Breast epithelium (tissue), 4 donors: Measurements from ENCODE around the gene SORBS1. TPM values are rescaled to one million over a fixed set of nuclear protein-coding genes. Genes with fewer than 3 reads are reported as not detected.

ENCODE experiments used
- DNase-seq, 2 donors: peaks; one replicate each; pipeline ENCODE4 v3.0.0-alpha.2; 2019; ENCODE audit warnings: low spot score in 2 of 2
- H3K27ac ChIP-seq, 2 donors: fragments of 200-600 bp; sonication (generic) in 1 of 2; one replicate each; pipeline ENCODE4 v1.5.1; 2016 to 2019; ENCODE audit warnings: mild to moderate bottlenecking in 1 of 2
- H3K27me3 ChIP-seq, 2 donors: fragments of 200-600 bp; sonication (generic) in 1 of 2; one replicate each; pipeline versions ENCODE4 v1.5.1 to v1.6.0; 2017 to 2019; ENCODE audit warnings: control low read depth in 1 of 2, mild to moderate bottlenecking in 1 of 2
- H3K36me3 ChIP-seq: fragments of 200-600 bp; one replicate; pipeline ENCODE4 v1.5.1; 2019
- H3K4me1 ChIP-seq, 2 donors: fragments of 200-600 bp; sonication (generic); one replicate each; pipeline ENCODE4 v1.5.1; 2016 to 2019; ENCODE audit warnings: control low read depth in 1 of 2
- H3K4me3 ChIP-seq, 3 donors: fragments of 200-600 bp; sonication (generic); 1 replicate in 2 of 3; 2 replicates in 1 of 3; pipeline ENCODE4 v1.5.1; 2016 to 2019; ENCODE audit warnings: mild to moderate bottlenecking in 3 of 3, moderate library complexity in 2 of 3
- H3K9me3 ChIP-seq, 2 donors: fragments of 200-600 bp; sonication (generic) in 1 of 2; one replicate each; pipeline ENCODE4 v1.5.1; 2016 to 2019; ENCODE audit warnings: control low read depth in 1 of 2
- POLR2A ChIP-seq: fragments of 450-650 bp; IDR thresholded peaks from one replicate; pipeline ENCODE4 v1.6.1; 2016; ENCODE audit warnings: antibody characterized with exemption, mild to moderate bottlenecking, moderate library complexity
- POLR2AphosphoS5 ChIP-seq, 3 donors: sonication (generic); formaldehyde crosslinking; IDR thresholded peaks; one replicate each; pipeline ENCODE4 v1.6.1; 2017; ENCODE audit warnings: antibody characterized with exemption in 3 of 3
- intact Hi-C: fragments of 100-400 bp; cut with DNase I; formaldehyde crosslinking; loops from one replicate; pipeline ENCODE4 v1.15.1; 2023; ENCODE audit warnings: low total_unique reads
- total RNA-seq, 3 donors: library from RNA; depleted of rRNA; stranded (reverse); fragments of >200 nt; gene quantifications; one replicate each; pipeline ENCODE4 v1.1.0, GENCODE V29; 2016
- TF ChIP-seq, protein P1 (sequence below), 3 donors: fragments of 450-650 bp; IDR thresholded peaks; one replicate each; pipeline ENCODE4 v1.5.1; 2016 to 2017; ENCODE audit warnings: antibody characterized with exemption in 3 of 3, mild to moderate bottlenecking in 3 of 3, moderate library complexity in 3 of 3

Gene SORBS1
- total RNA-seq, 3 donors from 2014 or later, result 156 to 455 (median 200) TPM

DNA sequence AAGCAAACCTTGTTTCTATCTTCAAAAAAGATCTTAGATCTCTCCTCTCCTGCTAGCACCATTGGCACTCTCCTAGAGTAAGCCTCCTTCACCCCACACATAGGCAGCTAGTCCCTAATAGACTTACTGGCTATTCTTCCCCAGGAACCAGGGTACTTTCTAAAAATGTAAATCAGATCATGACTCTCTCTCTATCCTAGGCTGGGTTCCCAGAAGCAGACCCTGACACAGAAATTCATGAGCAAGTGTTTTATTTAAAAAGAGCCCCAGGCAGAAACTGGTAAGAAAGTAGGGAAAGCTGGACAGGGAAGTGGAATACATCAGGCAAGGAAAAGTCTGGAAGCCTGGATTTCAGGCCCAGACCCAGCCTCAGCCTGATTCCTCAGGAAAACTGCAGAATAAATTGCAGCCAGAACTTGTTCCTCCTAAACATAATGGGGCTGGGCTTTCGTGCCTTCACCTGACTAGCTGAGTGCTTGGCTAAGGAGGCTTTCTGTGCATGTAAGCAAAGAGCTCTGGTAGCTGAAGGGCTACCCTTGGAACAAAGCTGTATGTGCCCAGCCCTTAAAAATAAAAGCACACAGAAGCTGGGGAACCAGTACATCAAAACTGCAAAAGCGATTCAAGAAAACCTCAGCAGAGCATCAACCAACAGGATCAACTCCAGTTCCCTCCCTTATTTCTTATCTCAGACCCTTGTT, 18.8 kb upstream of the SORBS1 start:
- Histone ChIP-seq H3K4me3 (no peak overlapping the region), H3K27ac (no peak overlapping the region), H3K4me1 (no peaks in the 10 kb centered on the region), H3K9me3 (no peaks in the 10 kb centered on the region), H3K27me3 (no peaks in the 10 kb centered on the region), H3K36me3 (no peaks in the 10 kb centered on the region)
- no peak for DNase-seq
- TF ChIP-seq POLR2A, result no peak
- TF ChIP-seq, protein P1, sequence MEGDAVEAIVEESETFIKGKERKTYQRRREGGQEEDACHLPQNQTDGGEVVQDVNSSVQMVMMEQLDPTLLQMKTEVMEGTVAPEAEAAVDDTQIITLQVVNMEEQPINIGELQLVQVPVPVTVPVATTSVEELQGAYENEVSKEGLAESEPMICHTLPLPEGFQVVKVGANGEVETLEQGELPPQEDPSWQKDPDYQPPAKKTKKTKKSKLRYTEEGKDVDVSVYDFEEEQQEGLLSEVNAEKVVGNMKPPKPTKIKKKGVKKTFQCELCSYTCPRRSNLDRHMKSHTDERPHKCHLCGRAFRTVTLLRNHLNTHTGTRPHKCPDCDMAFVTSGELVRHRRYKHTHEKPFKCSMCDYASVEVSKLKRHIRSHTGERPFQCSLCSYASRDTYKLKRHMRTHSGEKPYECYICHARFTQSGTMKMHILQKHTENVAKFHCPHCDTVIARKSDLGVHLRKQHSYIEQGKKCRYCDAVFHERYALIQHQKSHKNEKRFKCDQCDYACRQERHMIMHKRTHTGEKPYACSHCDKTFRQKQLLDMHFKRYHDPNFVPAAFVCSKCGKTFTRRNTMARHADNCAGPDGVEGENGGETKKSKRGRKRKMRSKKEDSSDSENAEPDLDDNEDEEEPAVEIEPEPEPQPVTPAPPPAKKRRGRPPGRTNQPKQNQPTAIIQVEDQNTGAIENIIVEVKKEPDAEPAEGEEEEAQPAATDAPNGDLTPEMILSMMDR (IDR thresholded peaks at IDR 0.05), result no peak
- no peak for TF ChIP-seq POLR2AphosphoS5 (IDR thresholded peaks at IDR 0.05)
- intact Hi-C loops, result no loop called here

DNA sequence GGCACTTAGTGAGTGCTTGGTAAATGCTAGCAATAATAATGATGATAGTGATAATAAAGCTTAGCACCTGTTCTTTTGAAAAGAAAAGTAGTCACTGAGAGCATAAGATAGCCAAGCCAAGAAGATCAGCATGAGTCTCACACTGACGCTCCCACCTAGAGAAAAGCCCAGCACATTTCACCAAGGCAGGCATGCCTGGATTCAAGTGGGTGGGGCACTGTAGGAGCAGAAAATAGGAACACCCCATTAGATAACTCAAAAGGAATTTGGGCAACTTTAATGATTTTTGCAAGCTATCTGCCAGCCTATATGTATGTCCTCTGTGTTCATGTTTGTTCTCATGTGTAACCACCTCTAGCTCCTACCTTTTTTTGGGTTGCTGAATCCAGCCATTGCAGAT, 18.1 kb upstream of the SORBS1 start:
- DNase-seq, result no peak

DNA sequence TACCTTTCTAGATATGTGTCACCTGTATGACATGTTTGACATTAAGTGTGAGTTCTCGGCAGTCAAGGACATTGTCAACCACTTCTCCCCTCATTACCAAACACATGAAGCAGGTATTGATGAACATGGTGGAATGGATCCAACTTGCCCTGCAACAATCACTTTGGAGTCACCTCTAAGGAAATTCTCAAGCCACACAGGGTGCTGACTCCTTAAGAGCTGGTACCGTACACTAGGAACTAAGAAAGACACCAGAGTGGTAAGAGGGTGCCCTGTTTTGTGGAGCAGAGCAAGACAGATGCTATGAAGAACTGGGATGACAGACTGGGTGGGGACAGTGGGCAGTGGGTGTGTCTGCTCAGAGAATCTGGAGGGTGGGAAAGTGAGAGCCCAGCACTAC, 17.4 kb upstream of the SORBS1 start:
- Histone ChIP-seq H3K27me3 (no peaks in the 10 kb centered on the region), H3K4me1 (no peaks in the 10 kb centered on the region), H3K9me3 (no peaks in the 10 kb centered on the region), H3K36me3 (no peaks in the 10 kb centered on the region), H3K4me3 (no peak overlapping the region), H3K27ac (no peak overlapping the region)
- intact Hi-C loops, result no loop called here
- TF ChIP-seq, protein P1 (IDR thresholded peaks at IDR 0.05), result no peak
- TF ChIP-seq POLR2AphosphoS5 (IDR thresholded peaks at IDR 0.05), result no peak
- no peak for TF ChIP-seq POLR2A
- DNase-seq, result no peak

More for the DNA sequence above, 18.1 kb upstream of the SORBS1 start:
- Histone ChIP-seq H3K27ac (no peak overlapping the region), H3K36me3 (no peaks in the 10 kb centered on the region), H3K9me3 (no peaks in the 10 kb centered on the region), H3K4me1 (no peaks in the 10 kb centered on the region), H3K4me3 (no peak overlapping the region), H3K27me3 (no peaks in the 10 kb centered on the region)
- intact Hi-C loops, result no loop called here
- TF ChIP-seq POLR2A (no peak), POLR2AphosphoS5 (IDR thresholded peaks at IDR 0.05) (no peak)
- TF ChIP-seq, protein P1 (IDR thresholded peaks at IDR 0.05), result no peak

DNA sequence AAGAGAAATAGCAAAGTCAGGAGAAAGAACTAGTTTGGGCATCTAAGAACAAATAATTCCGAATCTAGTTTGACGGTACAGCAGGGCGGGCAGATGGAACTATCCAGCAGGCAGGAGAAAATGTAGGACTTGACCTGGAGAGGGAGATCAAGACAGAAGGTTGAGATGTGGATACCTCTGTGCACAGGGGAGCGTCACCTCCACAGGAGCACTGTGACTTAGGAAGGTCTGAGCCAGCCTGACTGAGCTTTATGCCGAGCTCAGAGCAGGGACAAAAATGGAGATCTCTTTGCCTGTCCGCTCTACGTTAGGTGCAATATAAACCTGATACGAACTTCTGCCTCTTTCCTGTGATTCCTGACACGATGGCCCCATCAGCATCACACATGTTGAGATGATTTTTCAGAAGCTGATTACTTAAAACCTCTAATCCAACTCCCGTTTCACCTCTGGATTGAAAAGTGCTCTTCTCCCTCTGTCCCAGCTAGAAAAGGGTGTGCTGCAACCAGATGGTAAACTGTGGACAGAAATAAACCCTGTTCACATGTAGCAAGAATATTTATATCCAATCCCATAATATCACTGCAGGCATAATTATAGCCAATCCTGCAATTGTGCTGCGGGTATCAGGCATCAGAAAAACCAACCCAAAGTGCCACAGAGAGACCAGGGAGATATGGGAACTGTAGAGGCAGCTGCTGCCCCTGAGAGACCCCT, 13.6 kb upstream of the SORBS1 start:
- no peaks in the 10 kb centered on the region for H3K36me3 ChIP-seq
- intact Hi-C loops, result no loop called here
- H3K9me3 ChIP-seq, result no peaks in the 10 kb centered on the region
- no peaks in the 10 kb centered on the region for H3K27me3 ChIP-seq
- TF ChIP-seq POLR2A (no peak), POLR2AphosphoS5 (IDR thresholded peaks at IDR 0.05) (no peak)
- TF ChIP-seq, protein P1 (IDR thresholded peaks at IDR 0.05), result no peak
- no peak overlapping the region for H3K4me3 ChIP-seq
- H3K27ac ChIP-seq, result no peak overlapping the region
- H3K4me1 ChIP-seq, result no peaks in the 10 kb centered on the region
- DNase-seq, result no peak

DNA sequence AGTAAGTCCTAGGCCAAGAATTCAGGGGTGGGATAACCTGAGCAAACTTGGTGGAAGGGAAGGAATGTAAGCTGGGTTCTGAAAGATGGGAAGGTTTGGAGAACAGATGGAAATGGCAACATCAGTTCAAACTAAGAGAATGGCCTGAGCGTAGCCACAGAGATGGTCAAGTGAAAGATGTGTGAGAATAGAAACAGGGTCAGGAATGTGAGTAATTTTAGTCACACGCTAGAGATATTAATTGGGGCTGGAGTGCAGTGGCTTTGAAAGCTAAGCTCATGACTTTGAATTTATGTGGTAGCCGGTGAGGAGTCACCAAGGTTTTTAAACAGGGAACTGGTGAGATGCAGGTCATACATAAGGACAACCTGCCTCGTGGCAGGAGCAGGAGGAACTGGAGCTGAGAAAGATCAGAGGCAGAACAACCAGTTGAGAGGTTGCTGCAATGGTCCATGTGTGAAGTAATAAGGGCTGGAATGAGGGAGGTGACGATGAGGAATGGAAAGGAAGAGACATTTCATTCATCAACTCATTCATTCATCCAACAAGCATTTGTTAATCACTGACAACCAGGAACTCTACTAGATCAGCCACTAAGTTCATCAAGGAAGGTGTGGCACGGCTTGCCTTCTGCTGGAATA, 12.9 kb upstream of the SORBS1 start:
- H3K27ac ChIP-seq, result no peak overlapping the region
- no peaks in the 10 kb centered on the region for H3K27me3 ChIP-seq
- H3K4me3 ChIP-seq, result no peak overlapping the region
- no peak for TF ChIP-seq POLR2A
- no peak for TF ChIP-seq POLR2AphosphoS5 (IDR thresholded peaks at IDR 0.05)
- TF ChIP-seq, protein P1 (IDR thresholded peaks at IDR 0.05), result no peak
- H3K9me3 ChIP-seq, result no peaks in the 10 kb centered on the region
- no peaks in the 10 kb centered on the region for H3K36me3 ChIP-seq
- DNase-seq, result no peak
- H3K4me1 ChIP-seq, result no peaks in the 10 kb centered on the region
- intact Hi-C loops, result no loop called here
